Measurements from ENCODE around the gene MRPL40. TPM values are rescaled to one million over a fixed set of nuclear protein-coding genes. Genes with fewer than 3 reads are reported as not detected.

MRPL40 gene
- total and polyA plus RNA-seq, 2 donors (not counting 3 experiments of a cell fraction or from before 2014, with no cell fraction given) = 17.5 to 27.4 TPM

- intact Hi-C loops (cut with micrococcal nuclease) (no loop called here), dilution Hi-C loops (cut with MboI; ENCODE audit: extremely low pct_ligation_motif_present, low sequenced_read_pairs) (no loop called here)
- Histone ChIP-seq H2AFZ (ENCODE audit: low read depth, low read length) (no peak overlapping the region), H3K4me1 (ENCODE audit: control insufficient read depth, extremely low read depth, insufficient read depth, low read length) (peaks cover 50% of the 10 kb centered on the region), H3K36me3 (ENCODE audit: control insufficient read depth in 2 of 2, extremely low read depth in 1 of 2, insufficient read depth in 2 of 2, low read length in 2 of 2) (no peaks in the 10 kb centered on the region), H3K79me2 (ENCODE audit: control insufficient read depth, insufficient read depth, low read length) (peaks cover 43% of the 10 kb centered on the region), H3K4me2 (ENCODE audit: insufficient read depth, low read length) (peak overlapping the region; percentile 83), H3K9me3 (replicated peaks; ENCODE audit: control insufficient read depth, insufficient read depth, low read length) (no peaks in the 10 kb centered on the region), H3K4me3 (replicated peaks in 1 of 3; ENCODE audit: insufficient read depth in 1 of 3, low read depth in 1 of 3, low read length in 3 of 3) (peak overlapping the region in 1 of 3 experiments; percentile 77), H4K20me1 (replicated peaks; ENCODE audit: control insufficient read depth, extremely low read depth, insufficient read depth, low read length) (no peaks in the 10 kb centered on the region), H3K27me3 (ENCODE audit: control insufficient read depth in 2 of 2, insufficient read depth in 2 of 2, low read length in 2 of 2) (no peaks in the 10 kb centered on the region), H3K27ac (ENCODE audit: insufficient read depth, low read depth, low read length) (peak overlapping the region; percentile 100), H3K9me1 (replicated peaks; ENCODE audit: control insufficient read depth, extremely low read depth, insufficient read depth, low read length) (no peaks in the 10 kb centered on the region), H3K9ac (replicated peaks; ENCODE audit: extremely low read depth, insufficient read depth, low read length) (peak overlapping the region; percentile 70)
- TF ChIP-seq JUN (IDR thresholded peaks at IDR 0.05; ENCODE audit: borderline replicate concordance, insufficient read depth, insufficient read length, low read depth) (no peak), POLR2A (IDR thresholded peaks at IDR 0.05; ENCODE audit: low read depth, low read length) (no peak), POLR2AphosphoS5 (IDR thresholded peaks at IDR 0.05; ENCODE audit: insufficient read depth, low read depth, low read length) (no peak), CTCF (IDR thresholded peaks at IDR 0.05; ENCODE audit: extremely low read depth in 1 of 2, insufficient read depth in 1 of 2, low read depth in 1 of 2, low read length in 2 of 2) (no peak), MYC (IDR thresholded peaks at IDR 0.05; ENCODE audit: low read depth, low read length) (no peak), EZH2 (IDR thresholded peaks at IDR 0.05; ENCODE audit: borderline replicate concordance, low read depth, low read length, severe bottlenecking) (no peak), FOS (IDR thresholded peaks at IDR 0.05; ENCODE audit: borderline replicate concordance, insufficient read depth, low read length) (no peak), GATA2 (IDR thresholded peaks at IDR 0.05; ENCODE audit: insufficient read depth, insufficient read length, low read depth, low read length) (no peak)
- TF ChIP-seq, protein P1, sequence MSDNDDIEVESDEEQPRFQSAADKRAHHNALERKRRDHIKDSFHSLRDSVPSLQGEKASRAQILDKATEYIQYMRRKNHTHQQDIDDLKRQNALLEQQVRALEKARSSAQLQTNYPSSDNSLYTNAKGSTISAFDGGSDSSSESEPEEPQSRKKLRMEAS (IDR thresholded peaks at IDR 0.05; ENCODE audit: insufficient read depth, insufficient read length) = no peak
- ChIA-PET POLR2A (interaction anchor here (1.6 kb wide), 1 partner anchor 44 kb away, joined by 5 read pairs; the partner anchor contains the start of gene CLDN5), CTCF (interaction anchor here (4.7 kb wide), 1 partner anchor 149 kb away, joined by 67 read pairs; no protein-coding TSS in a partner anchor)
- TSS peak; percentile 34 for BruUV-seq (replicated peaks)
- DNase-seq (ENCODE audit: low read depth, low spot score) = no peak
- no peak for FAIRE-seq
Measured at GRCh38 chr22:19480789-19481188, 48.4 kb downstream of the MRPL40 start.

All from endothelial cell of umbilical vein (primary cell).